K562 (cell line): ENCODE measurements around the gene XRRA1. TPM values are rescaled to one million over a fixed set of nuclear protein-coding genes. Genes with fewer than 3 reads are reported as not detected.
A peak's percentile ranks its signal among the peaks of the same experiment; 100 is the strongest.

Source experiments
- ATAC-seq: fragments of 200-7000 bp; cut with Tn5 transposase; 3 replicates; pipeline ENCODE4 v1.9.1; 2020; ENCODE audit warnings: moderate library complexity
- BruUV-seq: library from RNA; stranded (reverse); fragments of 400-500 nt; replicated peaks from 2 replicates; lab custom pipeline; 2021; lab: Mats Ljungman, UMichigan
- CTCF ChIA-PET: fragments of 300-600 bp; formaldehyde crosslinking; extraction: SDS; loops from one replicate; lab custom pipeline; 2021; ENCODE audit warnings: low intra/inter-chr PET ratio; lab: Yijun Ruan, JAX
- POLR2A ChIA-PET: fragments of 300-600, 350-650 bp; sonication (Branson Sonifier 250); formaldehyde crosslinking; extraction: SDS; loops from one replicate; lab custom pipeline; 2021; ENCODE audit warnings: antibody characterized with exemption, inconsistent platforms; lab: Yijun Ruan, JAX
- DNase-seq, 4 experiments: peaks; one replicate each; pipeline versions ENCODE4 v3.0.0 to v3.0.0-alpha.2; 2011 to 2018; ENCODE audit warnings: low spot score in 3 of 4, mixed read lengths in 3 of 4; ENCODE audit errors: extremely low read depth in 1 of 4
- FAIRE-seq: peaks from 2 replicates; lab custom pipeline; 2011; peaks lifted over from hg19 to GRCh38; lab: Jason Lieb, UNC
- H2AFZ ChIP-seq: 2 replicates; pipeline ENCODE4 v1.6.0; 2011; ENCODE audit warnings: low read depth, low read length, control low read depth, inconsistent platforms
- H3K27ac ChIP-seq: fragments of 200-600 bp; 3 replicates; pipeline ENCODE4 v1.8.0; 2011; ENCODE audit warnings: low read depth, mild to moderate bottlenecking, control low read depth, inconsistent platforms, low read length, moderate library complexity, mixed read lengths; ENCODE audit errors: extremely low read depth
- H3K27me3 ChIP-seq, 2 experiments: fragments of 300-600 bp in 1 of 2; 2 replicates in 1 of 2; 3 replicates in 1 of 2; pipeline versions ENCODE4 v1.6.0 to v1.8.0; 2011; ENCODE audit warnings: inconsistent platforms in 2 of 2, low read length in 2 of 2, mild to moderate bottlenecking in 1 of 2, mixed read lengths in 1 of 2, moderate library complexity in 1 of 2; ENCODE audit not compliant: control insufficient read depth in 2 of 2, insufficient read depth in 2 of 2
- H3K36me3 ChIP-seq: fragments of 300-600 bp; 3 replicates; pipeline ENCODE4 v1.8.0; 2011; ENCODE audit warnings: mild to moderate bottlenecking, low read length, inconsistent platforms; ENCODE audit not compliant: control insufficient read depth, insufficient read depth
- H3K4me1 ChIP-seq, 2 experiments: fragments of 200-600 bp in 1 of 2; replicated peaks in 1 of 2; 2 replicates in 1 of 2; 3 replicates in 1 of 2; pipeline versions ENCODE4 v1.5.1 to v1.8.0; 2011; ENCODE audit warnings: inconsistent platforms in 2 of 2, low read length in 2 of 2, mild to moderate bottlenecking in 1 of 2, mixed read lengths in 1 of 2, moderate library complexity in 1 of 2; ENCODE audit not compliant: control insufficient read depth in 2 of 2, insufficient read depth in 2 of 2
- H3K4me2 ChIP-seq: 2 replicates; pipeline ENCODE4 v1.6.1; 2011; ENCODE audit warnings: low read length, control low read depth, inconsistent platforms, mixed read lengths; ENCODE audit not compliant: insufficient read depth
- H3K4me3 ChIP-seq: fragments of 200-600 bp; sonication (generic), shearing (Covaris generic); 2 replicates; pipeline ENCODE4 v1.5.1; 2016; ENCODE audit warnings: control low read depth, inconsistent platforms
- H3K79me2 ChIP-seq: fragments of 200-600 bp; 3 replicates; pipeline ENCODE4 v1.8.0; 2011; ENCODE audit warnings: low read length, inconsistent platforms; ENCODE audit not compliant: control insufficient read depth, insufficient read depth
- H3K9ac ChIP-seq, 2 experiments: 2 replicates each; pipeline versions ENCODE4 v1.6.0 to v1.6.1; 2011; ENCODE audit warnings: low read depth in 2 of 2, low read length in 2 of 2, control low read depth in 1 of 2, inconsistent platforms in 1 of 2, mild to moderate bottlenecking in 1 of 2, mixed read lengths in 1 of 2; ENCODE audit not compliant: insufficient read depth in 1 of 2
- H3K9me1 ChIP-seq: one replicate; pipeline ENCODE4 v1.6.0; 2011; ENCODE audit warnings: inconsistent platforms, mild to moderate bottlenecking, low read length, moderate library complexity; ENCODE audit not compliant: control insufficient read depth, insufficient read depth
- H3K9me3 ChIP-seq: replicated peaks from 2 replicates; pipeline ENCODE4 v1.5.1; 2011; ENCODE audit warnings: low read depth, low read length, inconsistent platforms; ENCODE audit not compliant: control insufficient read depth, insufficient read depth
- H4K20me1 ChIP-seq: replicated peaks from 2 replicates; pipeline ENCODE4 v1.6.1; 2011; ENCODE audit warnings: low read length, inconsistent platforms, mixed read lengths; ENCODE audit not compliant: control insufficient read depth, insufficient read depth
- ATF1 ChIP-seq, 2 experiments: fragments of 450-650 bp in 1 of 2; IDR thresholded peaks; 2 replicates each; pipeline ENCODE4 v1.6.1; 2016; ENCODE audit warnings: missing compliant biosample characterization in 1 of 2, missing genetic modification characterization in 1 of 2
- FOSL1 ChIP-seq: fragments of 200-800 bp; sonication (Bioruptor generic); conservative IDR thresholded peaks from 2 replicates; pipeline ENCODE4 v1.6.1; 2016; ENCODE audit warnings: missing genetic modification characterization, missing compliant biosample characterization
- JUN ChIP-seq, 2 experiments: sonication (generic) in 1 of 2; formaldehyde crosslinking in 1 of 2; IDR thresholded peaks; 2 replicates each; pipeline versions ENCODE4 v1.6.1 to v1.8.0; 2012 to 2022; ENCODE audit warnings: borderline replicate concordance in 2 of 2, mild to moderate bottlenecking in 2 of 2, improper control_type of control experiment in 1 of 2, low read depth in 1 of 2, low read length in 1 of 2, missing genetic modification reagents in 1 of 2
- MAZ ChIP-seq, 2 experiments: fragments of 450-650 bp in 1 of 2; sonication (generic) in 1 of 2; formaldehyde crosslinking; IDR thresholded peaks in 1 of 2; conservative IDR thresholded peaks in 1 of 2; 2 replicates each; pipeline versions ENCODE4 v1.4.0 to v1.5.0; 2020; ENCODE audit warnings: mild to moderate bottlenecking in 1 of 2, missing genetic modification reagents in 1 of 2
- PHTF2 ChIP-seq: fragments of 250-450 bp; sonication (Bioruptor Pico); IDR thresholded peaks from 2 replicates; pipeline ENCODE4 v1.5.0; 2021; ENCODE audit warnings: mild to moderate bottlenecking
- WGBS: fragments of 100-300 bp; shearing (Covaris generic); methylation state at CpG from one replicate; pipeline ENCODE4 v1.1.6; 2016; ENCODE audit warnings: low coverage, mixed read lengths; ENCODE audit not compliant: insufficient coverage; ENCODE audit errors: missing lambda C conversion rate; 5-methylcytosine and 5-hydroxymethylcytosine counted together
- in situ Hi-C: fragments of 300-500 bp; cut with MboI; formaldehyde crosslinking; loops from 4 replicates; pipeline ENCODE4 v1.15.0; 2018; ENCODE audit warnings: inconsistent platforms, mixed read lengths
- intact Hi-C: fragments of 100-400 bp; cut with micrococcal nuclease; formaldehyde crosslinking; loops from 2 replicates; pipeline ENCODE4 v1.14.2; 2022
- polyA plus RNA-seq, 8 experiments: library from polyadenylated mRNA; depleted of rRNA in 4 of 8; stranded (reverse) in 5 of 8; unstranded in 3 of 8; fragments of >200 nt; fragmentation: Nextera tagmentation in 2 of 8; fragmentation: Illumina TruSeq in 1 of 8; extraction: Ambion mirVana in 2 of 8; extraction: Trizol in 1 of 8; gene quantifications; 2 replicates each; pipeline versions ENCODE4 v1.2.1 to v1.2.3, GENCODE V29; 2011 to 2014; ENCODE audit warnings: inconsistent platforms in 1 of 8, missing spikeins in 1 of 8
- total RNA-seq, 7 experiments: library from RNA; depleted of rRNA in 6 of 7; stranded (reverse); fragments of >200 nt in 6 of 7; fragmentation: Illumina TruSeq in 2 of 7; extraction: Trizol in 2 of 7; gene quantifications; 2 replicates each; pipeline versions ENCODE4 v1.2.1 to v1.2.3, GENCODE V29; 2011 to 2021; ENCODE audit warnings: low replicate concordance in 1 of 7

The XRRA1 gene
- total and polyA plus RNA-seq, 9 of the 15 experiments (the other 6 are each of a cell fraction or from before 2014, with no cell fraction given), result 5.0 to 22.5 (median 16.0) TPM

DNA sequence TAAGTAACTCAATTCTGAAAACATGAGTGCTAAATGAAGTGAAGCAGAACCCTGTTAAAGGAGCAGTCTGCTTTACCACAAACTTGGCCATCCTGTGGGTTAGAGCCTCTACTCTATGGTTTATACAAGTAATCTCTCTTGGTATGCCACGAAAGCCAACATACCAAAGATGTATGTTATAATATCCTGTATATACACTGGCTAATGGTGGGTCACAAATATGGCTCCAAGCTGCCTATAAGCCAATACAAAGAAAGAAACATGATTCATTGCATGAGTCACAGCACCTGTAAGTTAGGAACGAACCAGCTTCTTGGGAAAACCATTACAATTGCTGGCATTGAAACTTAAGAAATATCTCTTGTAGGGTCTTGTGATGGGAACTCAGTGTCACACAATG lies 16.1 kb downstream of the XRRA1 start:
- H3K9me3 ChIP-seq, result no peaks in the 10 kb centered on the region
- H3K4me3 ChIP-seq, result no peak overlapping the region
- H3K9ac ChIP-seq, result no peak overlapping the region
- no peak for DNase-seq
- ChIA-PET CTCF (interaction anchor here (0.8 to 6.0 kb wide), 2 partner anchors 309 to 316 kb away, joined by 4 to 92 read pairs; no protein-coding TSS in a partner anchor), POLR2A (interaction anchor here (1.9 kb wide), 1 partner anchor 16 kb away, joined by 6 read pairs; the partner anchor contains the start of genes SPCS2 and XRRA1)
- TF ChIP-seq FOSL1 (tag), result peak; percentile 79
- TF ChIP-seq ATF1 (CRISPR knock-in tag; IDR thresholded peaks at IDR 0.05), result no peak
- TF ChIP-seq ATF1 (tag; IDR thresholded peaks at IDR 0.05), result no peak
- TF ChIP-seq JUN (IDR thresholded peaks at IDR 0.05; ENCODE audit: borderline replicate concordance, low read depth, low read length), result 0 out of 2 replicates have a peak, but pooled peaks have one; percentile 7
- no peak for TF ChIP-seq JUN (CRISPR knock-in tag; IDR thresholded peaks at IDR 0.05; ENCODE audit: borderline replicate concordance)
- no peak for TF ChIP-seq MAZ (CRISPR knock-in tag; conservative IDR thresholded peaks at IDR 0.05 in 1 of 2, IDR thresholded peaks at IDR 0.05 in 1 of 2)
- TF ChIP-seq PHTF2, result no peak
- H3K4me2 ChIP-seq, result no peak overlapping the region
- H3K27me3 ChIP-seq, result no peaks in the 10 kb centered on the region
- intact Hi-C loops (no loop called here), in situ Hi-C loops (no loop called here)
- no TSS peak for BruUV-seq
- no peak overlapping the region for H3K27ac ChIP-seq
- H3K4me1 ChIP-seq, result peaks cover 0 to 11% of the 10 kb centered on the region in 2 experiments; a peak in 2 of 5 replicates
- no peaks in the 10 kb centered on the region for H3K79me2 ChIP-seq
- H3K9me1 ChIP-seq, result no peaks in the 10 kb centered on the region
- FAIRE-seq, result no peak
- ATAC-seq, result no peak
- 69% methylated on average over 2 of the region's 2 CpGs for WGBS
- H2AFZ ChIP-seq, result no peak overlapping the region
- peaks cover 85% of the 10 kb centered on the region for H3K36me3 ChIP-seq
- 0 out of 2 replicates have a peak, but pooled peaks cover 5% of the 10 kb centered on the region for H4K20me1 ChIP-seq
